C4-2B (cell line): Measurements from ENCODE around the gene PLEKHA1.

Experiments used
- CTCF ChIP-seq: fragments of 450-650 bp; conservative IDR thresholded peaks from 2 replicates; pipeline ENCODE4 v1.5.1; 2017; ENCODE audit warnings: mild to moderate bottlenecking
- ZFX ChIP-seq: fragments of 450-650 bp; IDR thresholded peaks from 2 replicates; pipeline ENCODE4 v1.6.1; 2017

GRCh38 chr10:122363311-122363710 lies 11.2 kb upstream of the PLEKHA1 start:
- TF ChIP-seq CTCF: no peak
- no peak for TF ChIP-seq ZFX
